ENCODE results near the gene OR2A5. TPM values are rescaled to one million over a fixed set of nuclear protein-coding genes. Genes with fewer than 3 reads are reported as not detected.

OR2A5 gene, protein sequence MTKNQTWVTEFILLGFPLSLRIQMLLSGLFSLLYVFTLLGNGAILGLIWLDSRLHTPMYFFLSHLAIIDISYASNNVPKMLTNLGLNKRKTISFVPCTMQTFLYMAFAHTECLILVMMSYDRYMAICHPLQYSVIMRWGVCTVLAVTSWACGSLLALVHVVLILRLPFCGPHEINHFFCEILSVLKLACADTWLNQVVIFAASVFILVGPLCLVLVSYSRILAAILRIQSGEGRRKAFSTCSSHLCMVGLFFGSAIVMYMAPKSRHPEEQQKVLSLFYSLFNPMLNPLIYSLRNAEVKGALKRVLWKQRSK
- total RNA-seq = not detected

- Histone ChIP-seq H3K9me3 (no peaks in the 10 kb centered on the region), H3K27me3 (no peaks in the 10 kb centered on the region), H3K4me3 (no peak within 1 kb of the TSS), H3K4me1 (no peaks in the 10 kb centered on the region), H3K36me3 (no peaks in the 10 kb centered on the region), H3K27ac (no peak within 1 kb of the TSS)
- TF ChIP-seq CTCF (IDR thresholded peaks at IDR 0.05) (no peak), POLR2A (IDR thresholded peaks at IDR 0.05) (no peak), POLR2AphosphoS5 (IDR thresholded peaks at IDR 0.05; ENCODE audit: insufficient read depth in 1 of 2, low read depth in 1 of 2) (no peak)
- DNase-seq (ENCODE audit: extremely low spot score in 2 of 2) = no peak
- intact Hi-C loops (cut with DNase I) = no loop called here
These were observed at the start of gene OR2A5 for GRCh38 chr7:144048648-144049047. OR2A5 (plus strand) TSS chr7:144048948; CDS start chr7:144050402, 1,454 bp downstream.

DNA sequence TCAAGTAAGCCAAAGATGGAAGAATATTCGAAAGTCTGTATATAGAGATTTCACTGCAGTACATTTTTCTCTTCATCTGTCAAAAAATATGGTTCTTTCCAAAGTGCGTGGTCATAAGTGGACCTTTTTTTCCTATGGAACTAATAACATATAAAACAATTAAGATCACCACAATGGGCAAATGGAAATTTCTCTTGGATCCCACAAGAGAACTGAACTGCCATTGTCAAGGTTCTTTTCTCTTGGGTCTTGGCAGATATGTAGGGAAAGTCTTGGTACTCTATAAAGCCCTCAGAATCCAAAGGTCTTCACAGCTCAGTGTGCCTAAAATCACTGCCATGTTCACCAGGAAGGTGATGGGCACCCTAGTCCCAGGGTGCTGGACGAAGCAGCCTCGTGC is 48.7 kb upstream of the OR2A5 start, which contains the start of gene OR6B1:
OR6B1 (plus strand) TSS at position 301 of the 400 bp plus-strand sequence. CDS start 3,677 bp downstream, outside the sequence.
- intact Hi-C loops (cut with DNase I) = no loop called here

DNA sequence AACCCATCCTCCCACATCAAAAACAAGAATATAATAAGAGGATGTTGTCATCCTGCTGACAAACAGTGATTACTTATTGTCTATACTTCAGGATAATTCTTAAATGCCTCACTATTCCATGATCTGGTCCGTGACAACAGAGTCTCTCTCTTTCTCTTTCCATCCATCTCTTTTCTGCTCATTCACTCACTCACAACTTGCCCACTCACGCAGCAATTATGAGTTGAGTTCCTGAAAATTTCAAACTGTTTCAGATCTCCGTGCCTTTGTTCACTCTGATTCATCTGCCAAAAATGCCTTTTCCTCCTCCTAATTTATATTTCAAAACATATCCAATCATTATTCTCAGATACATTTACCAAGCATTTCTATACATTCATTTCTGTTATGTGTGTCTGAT is 47.2 kb upstream of the OR2A5 start:
- DNase-seq (ENCODE audit: extremely low spot score in 2 of 2) = no peak
- no peaks in the 10 kb centered on the region for H3K27me3 ChIP-seq
- no peak overlapping the region for H3K4me3 ChIP-seq
- H3K27ac ChIP-seq = no peak overlapping the region
- no peaks in the 10 kb centered on the region for H3K4me1 ChIP-seq
- H3K9me3 ChIP-seq = no peaks in the 10 kb centered on the region
- intact Hi-C loops (cut with DNase I) = no loop called here
- no peaks in the 10 kb centered on the region for H3K36me3 ChIP-seq
- TF ChIP-seq CTCF (IDR thresholded peaks at IDR 0.05) (no peak), POLR2A (IDR thresholded peaks at IDR 0.05) (no peak), POLR2AphosphoS5 (IDR thresholded peaks at IDR 0.05; ENCODE audit: insufficient read depth in 1 of 2, low read depth in 1 of 2) (no peak)

More for the DNA sequence above, 48.7 kb upstream of the OR2A5 start, which contains the start of gene OR6B1:
- Histone ChIP-seq H3K27ac (no peak within 1 kb of the TSS), H3K9me3 (no peaks in the 10 kb centered on the region), H3K36me3 (no peaks in the 10 kb centered on the region), H3K4me1 (no peaks in the 10 kb centered on the region), H3K4me3 (no peak within 1 kb of the TSS), H3K27me3 (no peaks in the 10 kb centered on the region)
- DNase-seq (ENCODE audit: extremely low spot score in 2 of 2) = no peak
- TF ChIP-seq POLR2A (IDR thresholded peaks at IDR 0.05) = no peak
- no peak for TF ChIP-seq CTCF (IDR thresholded peaks at IDR 0.05)
- no peak for TF ChIP-seq POLR2AphosphoS5 (IDR thresholded peaks at IDR 0.05; ENCODE audit: insufficient read depth in 1 of 2, low read depth in 1 of 2)

- no peaks in the 10 kb centered on the region for H3K4me1 ChIP-seq
- TF ChIP-seq POLR2AphosphoS5 (IDR thresholded peaks at IDR 0.05; ENCODE audit: insufficient read depth in 1 of 2, low read depth in 1 of 2) (no peak), CTCF (IDR thresholded peaks at IDR 0.05) (no peak), POLR2A (IDR thresholded peaks at IDR 0.05) (no peak)
- no peaks in the 10 kb centered on the region for H3K36me3 ChIP-seq
- DNase-seq (ENCODE audit: extremely low spot score in 2 of 2) = no peak
- H3K4me3 ChIP-seq = no peak overlapping the region
- no peaks in the 10 kb centered on the region for H3K27me3 ChIP-seq
- H3K9me3 ChIP-seq = no peaks in the 10 kb centered on the region
- H3K27ac ChIP-seq = no peak overlapping the region
- intact Hi-C loops (cut with DNase I) = no loop called here
These were observed 44.0 kb upstream of the OR2A5 start for GRCh38 chr7:144004703-144005102.

- TF ChIP-seq CTCF (IDR thresholded peaks at IDR 0.05) (no peak), POLR2AphosphoS5 (IDR thresholded peaks at IDR 0.05; ENCODE audit: insufficient read depth in 1 of 2, low read depth in 1 of 2) (no peak), POLR2A (IDR thresholded peaks at IDR 0.05) (no peak)
- intact Hi-C loops (cut with DNase I) = no loop called here
- H3K4me3 ChIP-seq = no peak overlapping the region
These were observed 42.6 kb upstream of the OR2A5 start for GRCh38 chr7:144006029-144006691.

More at GRCh38 chr7:144006029-144006691, 42.6 kb upstream of the OR2A5 start:
- Histone ChIP-seq H3K27me3 (no peaks in the 10 kb centered on the region), H3K4me1 (no peaks in the 10 kb centered on the region), H3K27ac (no peak overlapping the region), H3K36me3 (no peaks in the 10 kb centered on the region), H3K9me3 (no peaks in the 10 kb centered on the region)
- no peak for DNase-seq (ENCODE audit: extremely low spot score in 2 of 2)

All from vagina (tissue), 2 donors.